NCI-H187 treated with DMSO at 0.1 percent for 48 hours (cell line): ENCODE data around the gene CCM2L.

Source experiments
- DNase-seq: peaks from one replicate; lab custom pipeline; 2025; lab: John Stamatoyannopoulos, UW

The CCM2L gene

GRCh38 chr20:32057656-32058184 lies 47.5 kb downstream of the CCM2L start:
- no peak for DNase-seq

- no peak for DNase-seq
Observed at GRCh38 chr20:32059189-32059588, 49.0 kb downstream of the CCM2L start.

- no peak for DNase-seq
Observed at GRCh38 chr20:32062776-32063170, 52.5 kb downstream of the CCM2L start.

- no peak for DNase-seq
Observed at GRCh38 chr20:32063695-32064094, 53.5 kb downstream of the CCM2L start.

GRCh38 chr20:32064667-32065066 lies 54.4 kb downstream of the CCM2L start:
- DNase-seq, result no peak

- DNase-seq, result no peak
Observed at GRCh38 chr20:32067234-32067821, 57.1 kb downstream of the CCM2L start.

GRCh38 chr20:32068174-32068573 lies 57.9 kb downstream of the CCM2L start:
- no peak for DNase-seq

GRCh38 chr20:32069711-32070110 lies 59.5 kb downstream of the CCM2L start:
- DNase-seq, result no peak

- no peak for DNase-seq
Observed at GRCh38 chr20:32070282-32070681, 60.0 kb downstream of the CCM2L start.

GRCh38 chr20:32070690-32071213 lies 60.5 kb downstream of the CCM2L start:
- DNase-seq, result no peak

- DNase-seq, result no peak
Observed at GRCh38 chr20:32071395-32072167, 61.3 kb downstream of the CCM2L start.

GRCh38 chr20:32072168-32072750 lies 62.0 kb downstream of the CCM2L start:
- DNase-seq, result no peak

- DNase-seq, result no peak
Observed at GRCh38 chr20:32075534-32075933, 65.3 kb downstream of the CCM2L start.

- no peak for DNase-seq
Observed at GRCh38 chr20:32077190-32077589, 67.0 kb downstream of the CCM2L start.

- no peak for DNase-seq
Observed at GRCh38 chr20:32078322-32078721, 68.1 kb downstream of the CCM2L start.

GRCh38 chr20:32078791-32079190 lies 68.6 kb downstream of the CCM2L start:
- DNase-seq, result no peak

GRCh38 chr20:32079655-32080109 lies 69.4 kb downstream of the CCM2L start:
- DNase-seq, result no peak

GRCh38 chr20:32080783-32081182 lies 70.5 kb downstream of the CCM2L start:
- DNase-seq, result no peak
